ENCODE results near the gene CEP104. TPM values are rescaled to one million over a fixed set of nuclear protein-coding genes. Genes with fewer than 3 reads are reported as not detected.

CEP104 gene
- total and polyA plus RNA-seq, 8 donors: 9.2 to 37.7 (median 23.7) TPM

GRCh38 chr1:3821447-3821846 lies 35.6 kb downstream of the CEP104 start:
- no peak for FAIRE-seq
- intact Hi-C loops (cut with DNase I): no loop called here
- no peaks in the 10 kb centered on the region for H3K4me1 ChIP-seq
- peaks cover 0 to 42% (median 8%) of the 10 kb centered on the region in 3 donors for H3K36me3 ChIP-seq
- H3K4me3 ChIP-seq: no peak overlapping the region
- TF ChIP-seq, protein P1, sequence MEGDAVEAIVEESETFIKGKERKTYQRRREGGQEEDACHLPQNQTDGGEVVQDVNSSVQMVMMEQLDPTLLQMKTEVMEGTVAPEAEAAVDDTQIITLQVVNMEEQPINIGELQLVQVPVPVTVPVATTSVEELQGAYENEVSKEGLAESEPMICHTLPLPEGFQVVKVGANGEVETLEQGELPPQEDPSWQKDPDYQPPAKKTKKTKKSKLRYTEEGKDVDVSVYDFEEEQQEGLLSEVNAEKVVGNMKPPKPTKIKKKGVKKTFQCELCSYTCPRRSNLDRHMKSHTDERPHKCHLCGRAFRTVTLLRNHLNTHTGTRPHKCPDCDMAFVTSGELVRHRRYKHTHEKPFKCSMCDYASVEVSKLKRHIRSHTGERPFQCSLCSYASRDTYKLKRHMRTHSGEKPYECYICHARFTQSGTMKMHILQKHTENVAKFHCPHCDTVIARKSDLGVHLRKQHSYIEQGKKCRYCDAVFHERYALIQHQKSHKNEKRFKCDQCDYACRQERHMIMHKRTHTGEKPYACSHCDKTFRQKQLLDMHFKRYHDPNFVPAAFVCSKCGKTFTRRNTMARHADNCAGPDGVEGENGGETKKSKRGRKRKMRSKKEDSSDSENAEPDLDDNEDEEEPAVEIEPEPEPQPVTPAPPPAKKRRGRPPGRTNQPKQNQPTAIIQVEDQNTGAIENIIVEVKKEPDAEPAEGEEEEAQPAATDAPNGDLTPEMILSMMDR (IDR thresholded peaks at IDR 0.05): no peak
- peak in 1 of 6 donors; percentile 29 for DNase-seq
- no peak overlapping the region for H3K27ac ChIP-seq
- no peaks in the 10 kb centered on the region for H3K9me3 ChIP-seq
- 86 to 88% methylated on average over 13 of the region's 13 CpGs for WGBS, 2 donors
- ATAC-seq: no peak
- no peaks in the 10 kb centered on the region for H3K27me3 ChIP-seq

GRCh38 chr1:3821004-3821403 lies 36.0 kb downstream of the CEP104 start:
- FAIRE-seq (no peak), ATAC-seq (peak in 1 of 4 donors; percentile 38), DNase-seq (peak in 1 of 6 donors; percentile 24)
- Histone ChIP-seq H3K4me3 (no peak overlapping the region), H3K27ac (no peak overlapping the region), H3K27me3 (no peaks in the 10 kb centered on the region), H3K36me3 (peaks cover 0 to 42% (median 4%) of the 10 kb centered on the region in 3 donors), H3K4me1 (no peaks in the 10 kb centered on the region), H3K9me3 (no peaks in the 10 kb centered on the region)
- TF ChIP-seq, protein P1 (IDR thresholded peaks at IDR 0.05): no peak
- intact Hi-C loops (cut with DNase I): no loop called here
- 84 to 88% methylated on average over 6 of the region's 6 CpGs for WGBS, 2 donors

- WGBS, 2 donors: 92 to 94% methylated on average over 8 of the region's 8 CpGs
- TF ChIP-seq, protein P1 (IDR thresholded peaks at IDR 0.05): no peak
- no peaks in the 10 kb centered on the region for H3K4me1 ChIP-seq
- DNase-seq: peak in 1 of 6 donors; percentile 10
- H3K27ac ChIP-seq: no peak overlapping the region
- H3K27me3 ChIP-seq: no peaks in the 10 kb centered on the region
- no peak overlapping the region for H3K4me3 ChIP-seq
- ATAC-seq: no peak
- intact Hi-C loops (cut with DNase I): no loop called here
- peaks cover 0 to 41% (median 0%) of the 10 kb centered on the region in 3 donors for H3K36me3 ChIP-seq
- H3K9me3 ChIP-seq: no peaks in the 10 kb centered on the region
- no peak for FAIRE-seq
Observed at GRCh38 chr1:3820316-3820715, 36.7 kb downstream of the CEP104 start.

DNA sequence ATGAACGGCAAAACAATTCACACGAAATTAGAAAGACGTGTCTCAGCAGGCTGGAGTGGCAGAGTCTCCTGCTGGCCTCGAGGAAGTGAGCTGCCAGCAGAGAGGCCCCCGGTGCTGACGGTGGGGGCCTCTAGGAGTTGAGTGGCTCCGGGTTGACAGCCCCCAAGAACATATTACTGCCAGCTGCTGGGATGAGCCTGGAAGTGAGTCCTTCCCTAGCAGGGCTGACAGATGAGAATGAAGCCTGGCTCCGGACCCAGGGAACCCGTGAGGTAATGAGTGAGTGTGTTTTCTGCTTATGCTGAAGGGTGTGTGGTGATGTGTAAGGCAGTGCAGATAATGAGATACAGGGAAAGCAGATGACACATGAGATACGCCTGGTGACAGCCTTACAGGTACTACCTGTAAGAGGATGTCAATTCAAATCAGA lies 37.2 kb downstream of the CEP104 start:
- no peak for FAIRE-seq
- no peak for ATAC-seq
- DNase-seq: peak in 1 of 6 donors; percentile 16
- Histone ChIP-seq H3K27me3 (no peaks in the 10 kb centered on the region), H3K36me3 (peaks cover 0 to 44% (median 0%) of the 10 kb centered on the region in 3 donors), H3K4me3 (no peak overlapping the region), H3K4me1 (no peaks in the 10 kb centered on the region), H3K27ac (no peak overlapping the region), H3K9me3 (no peaks in the 10 kb centered on the region)
- intact Hi-C loops (cut with DNase I): no loop called here
- 77 to 78% methylated on average over 10 of the region's 10 CpGs for WGBS, 2 donors
- TF ChIP-seq, protein P1 (IDR thresholded peaks at IDR 0.05): no peak

DNA sequence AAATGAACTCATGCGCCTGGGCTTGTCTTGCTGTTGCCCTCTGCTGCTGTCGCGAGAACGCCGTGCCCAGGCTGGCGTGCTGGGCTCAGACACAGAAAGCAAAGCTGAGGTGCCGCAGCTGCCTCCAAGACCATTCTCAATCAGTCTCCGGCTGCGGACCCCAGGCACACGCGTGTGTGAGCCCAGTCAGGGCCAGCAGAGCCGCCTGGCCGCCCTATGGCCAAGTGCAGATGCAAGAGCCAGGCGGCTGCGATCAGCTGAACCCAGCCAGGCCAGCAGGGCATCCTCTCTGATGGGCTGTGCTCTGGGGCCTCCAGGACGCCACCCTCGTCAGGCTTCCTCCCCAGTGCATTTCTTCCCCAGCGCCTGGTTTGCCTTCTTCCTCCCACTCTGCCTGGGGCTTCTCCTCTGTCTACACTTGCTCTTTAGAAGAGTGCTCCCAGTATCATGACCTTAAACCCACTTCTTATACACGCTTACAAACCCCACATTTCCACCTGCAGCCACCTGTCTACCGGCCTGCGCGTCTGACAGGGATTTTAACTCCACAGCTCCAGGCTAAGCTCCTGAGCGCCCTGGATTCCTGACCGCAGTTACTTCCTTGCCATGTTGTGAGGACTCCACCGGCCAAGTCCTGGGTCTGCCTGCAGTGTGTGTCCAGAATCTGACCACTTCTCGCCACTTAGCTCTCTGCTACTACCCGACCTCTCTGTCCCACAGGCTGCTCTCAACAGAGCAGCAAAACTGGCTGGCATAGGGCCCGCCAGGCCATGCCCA lies 39.0 kb downstream of the CEP104 start:
- FAIRE-seq (no peak), DNase-seq (peak in 1 of 6 donors; percentile 42), ATAC-seq (no peak)
- intact Hi-C loops (cut with DNase I): no loop called here
- H3K27me3 ChIP-seq: no peaks in the 10 kb centered on the region
- H3K4me1 ChIP-seq: no peaks in the 10 kb centered on the region
- TF ChIP-seq, protein P1 (IDR thresholded peaks at IDR 0.05): no peak
- 89 to 91% methylated on average over 28 of the region's 28 CpGs for WGBS, 2 donors
- H3K9me3 ChIP-seq: no peaks in the 10 kb centered on the region
- H3K36me3 ChIP-seq: peaks cover 0 to 46% (median 0%) of the 10 kb centered on the region in 3 donors
- H3K4me3 ChIP-seq: no peak overlapping the region
- H3K27ac ChIP-seq: no peak overlapping the region

Measured in pancreas (tissue), 10 donors.